H9 (cell line): ENCODE measurements around the gene RBFOX1. TPM values are rescaled to one million over a fixed set of nuclear protein-coding genes. Genes with fewer than 3 reads are reported as not detected.

Experiments used
- DNase-seq: peaks from one replicate; pipeline ENCODE4 v3.0.0-alpha.2; 2017
- H2AFZ ChIP-seq: one replicate; pipeline ENCODE4 v1.6.1; 2013; ENCODE audit warnings: mild to moderate bottlenecking, low read length, control low read depth, moderate library complexity
- H2AK5ac ChIP-seq: 2 replicates; pipeline ENCODE4 v1.6.1; 2013; ENCODE audit warnings: low read length, control low read depth, mixed read lengths; ENCODE audit not compliant: insufficient read length
- H2BK120ac ChIP-seq: one replicate; pipeline ENCODE4 v1.6.1; 2013; ENCODE audit warnings: low read depth, mild to moderate bottlenecking, low read length, control low read depth, inconsistent platforms; ENCODE audit not compliant: poor library complexity, severe bottlenecking
- H2BK12ac ChIP-seq: 2 replicates; pipeline ENCODE4 v1.6.1; 2013; ENCODE audit warnings: low read length, control low read depth, mixed read lengths, low read depth; ENCODE audit not compliant: insufficient read length
- H2BK15ac ChIP-seq: 2 replicates; pipeline ENCODE4 v1.6.1; 2013; ENCODE audit warnings: low read depth, low read length, control low read depth
- H2BK20ac ChIP-seq: one replicate; pipeline ENCODE4 v1.6.1; 2013; ENCODE audit warnings: low read depth, mild to moderate bottlenecking, low read length, control low read depth, inconsistent platforms; ENCODE audit not compliant: poor library complexity, severe bottlenecking
- H2BK5ac ChIP-seq: 2 replicates; pipeline ENCODE4 v1.6.1; 2013; ENCODE audit warnings: low read length, control low read depth, mixed read lengths; ENCODE audit not compliant: insufficient read length
- H3K14ac ChIP-seq: 2 replicates; pipeline ENCODE4 v1.6.1; 2013; ENCODE audit warnings: low read length, control low read depth; ENCODE audit not compliant: insufficient read depth
- H3K18ac ChIP-seq: 2 replicates; pipeline ENCODE4 v1.6.1; 2013; ENCODE audit warnings: low read depth, mild to moderate bottlenecking, mixed read lengths, low read length, control low read depth; ENCODE audit not compliant: insufficient read length
- H3K23ac ChIP-seq: 2 replicates; pipeline ENCODE4 v1.6.1; 2013; ENCODE audit warnings: low read length, control low read depth, mixed read lengths, low read depth; ENCODE audit not compliant: insufficient read length
- H3K23me2 ChIP-seq: 2 replicates; pipeline ENCODE4 v1.6.1; 2013; ENCODE audit warnings: low read depth, mild to moderate bottlenecking, mixed read lengths, low read length, control low read depth; ENCODE audit not compliant: insufficient read length, poor library complexity, severe bottlenecking
- H3K27ac ChIP-seq: 2 replicates; pipeline ENCODE4 v1.5.1; 2013; ENCODE audit warnings: low read length, control low read depth, mixed read lengths, low read depth; ENCODE audit not compliant: insufficient read length
- H3K27me3 ChIP-seq: 2 replicates; pipeline ENCODE4 v1.6.1; 2013; ENCODE audit warnings: low read length, control low read depth, inconsistent platforms; ENCODE audit not compliant: insufficient read depth
- H3K4ac ChIP-seq: 2 replicates; pipeline ENCODE4 v1.6.1; 2013; ENCODE audit warnings: low read depth, mild to moderate bottlenecking, control low read depth, inconsistent platforms, low read length, moderate library complexity
- H3K4me1 ChIP-seq: 2 replicates; pipeline ENCODE4 v1.6.1; 2013; ENCODE audit warnings: low read length, control low read depth, inconsistent platforms; ENCODE audit not compliant: insufficient read depth
- H3K4me2 ChIP-seq: 2 replicates; pipeline ENCODE4 v1.6.1; 2013; ENCODE audit warnings: low read length, control low read depth, mixed read lengths; ENCODE audit not compliant: insufficient read length, insufficient read depth
- H3K56ac ChIP-seq: 2 replicates; pipeline ENCODE4 v1.6.1; 2013; ENCODE audit warnings: low read depth, mild to moderate bottlenecking, mixed read lengths, low read length, control low read depth; ENCODE audit not compliant: insufficient read length
- H3K79me1 ChIP-seq: 2 replicates; pipeline ENCODE4 v1.6.1; 2013; ENCODE audit warnings: low read depth, mild to moderate bottlenecking, moderate library complexity, low read length, control low read depth, inconsistent platforms; ENCODE audit not compliant: insufficient read depth, poor library complexity, severe bottlenecking
- H3K79me2 ChIP-seq: 2 replicates; pipeline ENCODE4 v1.6.1; 2013; ENCODE audit warnings: low read length, control low read depth, inconsistent platforms; ENCODE audit not compliant: insufficient read depth
- H3K9ac ChIP-seq: 2 replicates; pipeline ENCODE4 v1.6.1; 2013; ENCODE audit warnings: low read length, control low read depth, mixed read lengths; ENCODE audit not compliant: insufficient read length; ENCODE audit errors: extremely low read depth
- H3K9me3 ChIP-seq: one replicate; pipeline ENCODE4 v1.6.1; 2013; ENCODE audit warnings: low read depth, low read length, inconsistent platforms; ENCODE audit not compliant: control insufficient read depth
- H3T11ph ChIP-seq: one replicate; pipeline ENCODE4 v1.6.1; 2013; ENCODE audit warnings: mild to moderate bottlenecking, low read length, control low read depth, inconsistent platforms
- H4K20me1 ChIP-seq: one replicate; pipeline ENCODE4 v1.6.1; 2013; ENCODE audit not compliant: control insufficient read depth, insufficient read length, insufficient read depth
- H4K5ac ChIP-seq: 2 replicates; pipeline ENCODE4 v1.6.1; 2013; ENCODE audit warnings: low read depth, mild to moderate bottlenecking, mixed read lengths, low read length, control low read depth; ENCODE audit not compliant: insufficient read length
- H4K8ac ChIP-seq: replicated peaks from 2 replicates; pipeline ENCODE4 v1.6.1; 2013; ENCODE audit warnings: low read length, control low read depth, mixed read lengths, low read depth; ENCODE audit not compliant: insufficient read length
- H4K91ac ChIP-seq: 2 replicates; pipeline ENCODE4 v1.6.1; 2013; ENCODE audit warnings: low read depth, mild to moderate bottlenecking, moderate library complexity, mixed read lengths, low read length, control low read depth; ENCODE audit not compliant: insufficient read length
- H3K27ac Mint-ChIP-seq, 3 experiments: 2 replicates in 2 of 3; 3 replicates in 1 of 3; pipeline ENCODE4 v1.8.0; 2020 to 2021; ENCODE audit warnings: mixed read lengths in 3 of 3, mild to moderate bottlenecking in 1 of 3, moderate library complexity in 1 of 3
- H3K27me3 Mint-ChIP-seq: 2 replicates; pipeline ENCODE4 v1.8.0; 2021; ENCODE audit warnings: low read depth, mild to moderate bottlenecking, moderate library complexity, mixed read lengths
- H3K36me3 Mint-ChIP-seq, 3 experiments: 2 replicates in 2 of 3; 3 replicates in 1 of 3; pipeline ENCODE4 v1.8.0; 2020 to 2021; ENCODE audit warnings: low read depth in 3 of 3, mixed read lengths in 3 of 3; ENCODE audit not compliant: insufficient read depth in 1 of 3
- H3K4me1 Mint-ChIP-seq, 2 experiments: 2 replicates each; pipeline ENCODE4 v1.8.0; 2020; ENCODE audit warnings: mixed read lengths in 2 of 2
- H3K4me3 Mint-ChIP-seq, 2 experiments: 2 replicates in 1 of 2; 3 replicates in 1 of 2; pipeline ENCODE4 v1.8.0; 2020 to 2021; ENCODE audit warnings: mild to moderate bottlenecking in 2 of 2, mixed read lengths in 2 of 2, moderate library complexity in 1 of 2
- H3K9me3 Mint-ChIP-seq, 2 experiments: 2 replicates in 1 of 2; 3 replicates in 1 of 2; pipeline ENCODE4 v1.8.0; 2020; ENCODE audit warnings: mild to moderate bottlenecking in 2 of 2, mixed read lengths in 2 of 2, moderate library complexity in 1 of 2
- CTCF ChIP-seq: fragments of 200-600 bp; sonication (generic); conservative IDR thresholded peaks from 3 replicates; pipeline ENCODE4 v1.8.0; 2021; ENCODE audit warnings: antibody characterized with exemption, mild to moderate bottlenecking
- WGBS: extraction: QIAGEN DNeasy Blood & Tissue Kit; methylation state at CpG from one replicate; pipeline ENCODE4 v1.1.7; 2013; ENCODE audit warnings: missing lambda C conversion rate, low lambda C conversion rate, mixed read lengths; ENCODE audit not compliant: insufficient read length; ENCODE audit errors: extremely low coverage; 5-methylcytosine and 5-hydroxymethylcytosine counted together
- total RNA-seq: library from RNA; stranded (reverse); gene quantifications from 2 replicates; pipeline ENCODE4 v1.2.1, GENCODE V29; 2021

RBFOX1 gene
- total RNA-seq, 1 experiment from 2014 or later: 2.0 TPM

- DNase-seq: no peak
- no peak overlapping the region for H3K14ac ChIP-seq
- H4K91ac ChIP-seq: no peak overlapping the region
- Mint-ChIP-seq H3K36me3 (no peaks in the 10 kb centered on the region), H3K9me3 (no peaks in the 10 kb centered on the region), H3K27ac (peak overlapping the region in 1 of 3 experiments; percentile 14; a peak in 1 of 7 replicates), H3K4me1 (peaks cover 9 to 18% of the 10 kb centered on the region in 2 experiments), H3K27me3 (peaks cover 6% of the 10 kb centered on the region), H3K4me3 (peak overlapping the region in 1 of 2 experiments; percentile 6; a peak in 1 of 5 replicates)
- H4K20me1 ChIP-seq: no peaks in the 10 kb centered on the region
- no CpG with 5 or more reads among the region's 3 CpGs for WGBS
- H4K5ac ChIP-seq: no peak overlapping the region
- H3K4ac ChIP-seq: no peak overlapping the region
- no peak overlapping the region for H3T11ph ChIP-seq
- no peak overlapping the region for H2BK12ac ChIP-seq
- no peaks in the 10 kb centered on the region for H3K27me3 ChIP-seq
- H3K23ac ChIP-seq: no peak overlapping the region
- no peak overlapping the region for H2BK15ac ChIP-seq
- no peak overlapping the region for H2BK120ac ChIP-seq
- no peak overlapping the region for H4K8ac ChIP-seq
- H3K4me1 ChIP-seq: no peaks in the 10 kb centered on the region
- H3K9me3 ChIP-seq: no peaks in the 10 kb centered on the region
- no peak for TF ChIP-seq CTCF
- H3K18ac ChIP-seq: no peak overlapping the region
- no peak overlapping the region for H3K9ac ChIP-seq
- no peak overlapping the region for H2BK20ac ChIP-seq
- H3K79me2 ChIP-seq: no peaks in the 10 kb centered on the region
- no peak overlapping the region for H2AFZ ChIP-seq
- no peaks in the 10 kb centered on the region for H3K79me1 ChIP-seq
- no peak overlapping the region for H3K27ac ChIP-seq
- no peak overlapping the region for H3K4me2 ChIP-seq
- H3K23me2 ChIP-seq: no peaks in the 10 kb centered on the region
- no peak overlapping the region for H2AK5ac ChIP-seq
- H2BK5ac ChIP-seq: no peak overlapping the region
- H3K56ac ChIP-seq: no peak overlapping the region
These were observed 8.3 kb upstream of the RBFOX1 start for GRCh38 chr16:7324321-7324720.
